ENCODE results near the gene ZBTB20.

- no peak for TF ChIP-seq CTCF (IDR thresholded peaks at IDR 0.05)
- no peak for TF ChIP-seq POLR2A (IDR thresholded peaks at IDR 0.05)
Measured at GRCh38 chr3:114983248-114983647, 163.8 kb downstream of the ZBTB20 start.
